ENCODE data around the gene SLC50A1. TPM values are rescaled to one million over a fixed set of nuclear protein-coding genes. Genes with fewer than 3 reads are reported as not detected.
"Not testable (repeated sequence)": the region's sequence is repeated elsewhere in the genome, so short reads cannot be mapped to it uniquely, and the experiment has no call there.

The SLC50A1 gene
- polyA plus RNA-seq, 3 donors = 52.9 to 57.0 (median 55.8) TPM

DNA sequence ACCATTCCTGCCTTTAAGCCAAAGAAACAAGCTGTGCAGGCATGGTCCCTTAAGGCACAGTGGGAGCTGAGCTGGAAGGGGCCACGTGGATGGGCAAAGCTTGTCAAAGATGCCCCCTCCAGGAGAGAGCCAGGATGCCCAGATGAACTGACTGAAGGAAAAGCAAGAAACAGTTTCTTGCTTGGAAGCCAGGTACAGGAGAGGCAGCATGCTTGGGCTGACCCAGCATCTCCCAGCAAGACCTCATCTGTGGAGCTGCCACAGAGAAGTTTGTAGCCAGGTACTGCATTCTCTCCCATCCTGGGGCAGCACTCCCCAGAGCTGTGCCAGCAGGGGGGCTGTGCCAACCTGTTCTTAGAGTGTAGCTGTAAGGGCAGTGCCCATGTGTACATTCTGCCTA lies 1.3 kb upstream of the SLC50A1 start:
- no peak for DNase-seq (ENCODE audit: low read depth in 3 of 3, low spot score in 2 of 3)

DNA sequence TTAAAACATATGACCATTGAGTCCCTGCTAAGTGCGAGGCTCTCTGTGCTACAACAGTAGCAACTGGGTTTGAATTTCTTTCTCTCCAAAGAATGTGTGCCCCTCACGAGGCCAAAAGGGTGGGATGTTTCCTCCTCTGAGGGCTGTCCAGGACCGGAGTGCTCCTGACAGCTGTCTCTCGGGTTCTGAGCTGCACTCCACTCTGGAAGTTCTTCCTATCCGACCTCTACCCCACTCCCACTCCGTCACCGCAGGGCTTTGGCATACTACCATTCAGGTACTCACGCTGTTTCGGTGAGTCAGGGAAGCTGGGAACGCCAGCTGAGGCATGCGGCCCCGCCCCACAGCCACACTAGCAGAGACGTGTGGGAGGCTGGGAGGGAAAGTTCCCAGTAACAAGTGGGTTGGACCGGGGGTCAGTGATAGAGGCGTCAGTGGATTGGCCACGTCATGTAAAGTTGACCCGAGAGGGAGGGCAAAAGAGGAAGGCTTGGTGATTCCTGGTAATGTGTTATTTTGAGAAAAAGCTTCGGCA lies 705 bp upstream of the SLC50A1 start:
- no peak for DNase-seq (ENCODE audit: low read depth in 3 of 3, low spot score in 2 of 3)

DNA sequence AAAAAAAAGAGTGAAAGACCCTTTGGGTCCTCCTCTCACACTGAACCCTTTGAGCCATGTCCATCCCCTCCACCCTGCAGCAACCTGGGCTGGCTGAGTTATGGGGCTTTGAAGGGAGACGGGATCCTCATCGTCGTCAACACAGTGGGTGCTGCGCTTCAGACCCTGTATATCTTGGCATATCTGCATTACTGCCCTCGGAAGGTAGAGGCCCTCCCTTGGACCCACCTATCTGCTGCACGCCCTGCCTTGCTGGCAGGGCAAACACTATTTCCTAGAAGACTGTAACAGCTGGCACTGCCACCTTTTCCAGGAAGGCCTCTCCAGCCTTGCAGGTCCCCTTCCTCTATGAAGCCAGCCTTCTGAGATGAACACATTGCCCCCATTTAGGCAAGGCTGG lies 1.1 kb downstream of the SLC50A1 start:
- DNase-seq (ENCODE audit: low read depth in 3 of 3, low spot score in 2 of 3) = no peak

DNA sequence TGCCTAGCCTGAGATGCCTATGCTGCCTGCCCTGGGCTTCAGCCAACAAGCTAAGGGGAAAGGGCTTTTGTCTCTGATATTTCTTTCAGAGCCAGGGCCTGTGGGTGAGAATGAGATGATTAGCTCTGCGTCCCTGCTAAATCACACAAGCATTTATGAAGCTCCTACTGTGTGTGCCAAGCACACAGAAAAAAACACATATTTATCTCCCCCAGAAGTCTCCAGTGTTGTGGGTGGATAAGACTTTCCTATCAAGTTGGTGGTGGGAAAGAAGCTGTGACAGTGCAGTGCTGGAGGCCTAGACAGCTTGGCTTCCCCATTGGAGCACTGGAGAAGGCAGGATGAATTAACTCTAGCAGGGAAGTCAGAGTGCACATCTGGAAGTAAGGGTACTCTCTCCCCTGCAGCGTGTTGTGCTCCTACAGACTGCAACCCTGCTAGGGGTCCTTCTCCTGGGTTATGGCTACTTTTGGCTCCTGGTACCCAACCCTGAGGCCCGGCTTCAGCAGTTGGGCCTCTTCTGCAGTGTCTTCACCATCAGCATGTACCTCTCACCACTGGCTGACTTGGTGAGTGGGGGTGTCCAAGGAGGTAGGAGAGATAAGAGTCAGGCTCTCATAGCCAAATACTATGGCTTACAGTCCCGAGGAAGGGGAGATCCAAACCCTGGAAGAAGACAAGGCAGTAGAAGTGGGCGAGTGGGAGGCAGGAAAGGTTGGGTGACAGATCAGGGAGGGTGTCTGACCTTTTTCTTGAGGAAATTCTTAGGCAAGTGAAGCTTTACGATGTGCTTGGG lies 1.7 kb downstream of the SLC50A1 start:
- DNase-seq (ENCODE audit: low read depth in 3 of 3, low spot score in 2 of 3) = no peak

DNA sequence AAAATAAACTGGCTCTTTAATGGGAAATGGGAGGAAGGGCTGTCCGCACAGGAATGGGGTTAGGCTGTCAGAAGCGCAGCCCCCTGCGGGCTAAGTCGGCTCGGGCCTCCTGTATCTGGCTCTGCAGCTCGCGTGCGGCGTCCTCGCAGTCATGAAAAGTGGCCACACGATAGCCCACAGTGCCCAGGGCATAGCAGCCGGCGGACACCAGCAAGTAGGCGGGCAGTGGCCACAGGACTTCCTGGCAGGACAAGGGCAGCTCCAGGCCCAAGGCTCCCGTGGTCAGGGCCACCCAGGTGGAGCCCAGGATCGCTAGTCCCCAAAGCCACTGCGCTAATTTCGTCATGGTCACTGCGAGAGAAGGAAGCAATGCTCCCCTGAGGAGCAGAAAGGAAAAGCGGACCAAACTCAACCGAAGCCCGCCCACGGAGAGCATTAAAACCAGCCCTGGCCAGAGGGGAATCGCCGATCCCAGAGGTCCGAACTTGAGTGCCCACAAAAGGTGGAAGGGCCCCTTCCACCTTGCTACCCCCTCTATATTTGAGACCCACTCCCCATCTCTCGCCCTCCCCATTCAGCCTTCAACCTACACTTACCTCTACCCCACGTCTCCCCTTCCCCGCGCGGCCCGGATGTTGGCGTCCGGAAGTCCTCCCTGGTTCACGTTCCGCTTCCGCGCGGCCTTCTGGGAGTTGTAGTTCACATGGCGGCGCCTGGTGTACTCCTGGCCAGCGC lies 4.4 kb downstream of the SLC50A1 start, which contains the start of gene DPM3:
DPM3 (minus strand) TSS at position 637 of the 735 bp plus-strand sequence; CDS start at position 346, 291 bp downstream.
- peak in 1 of 3 donors; percentile 66 for DNase-seq (ENCODE audit: low read depth in 3 of 3, low spot score in 2 of 3)

DNA sequence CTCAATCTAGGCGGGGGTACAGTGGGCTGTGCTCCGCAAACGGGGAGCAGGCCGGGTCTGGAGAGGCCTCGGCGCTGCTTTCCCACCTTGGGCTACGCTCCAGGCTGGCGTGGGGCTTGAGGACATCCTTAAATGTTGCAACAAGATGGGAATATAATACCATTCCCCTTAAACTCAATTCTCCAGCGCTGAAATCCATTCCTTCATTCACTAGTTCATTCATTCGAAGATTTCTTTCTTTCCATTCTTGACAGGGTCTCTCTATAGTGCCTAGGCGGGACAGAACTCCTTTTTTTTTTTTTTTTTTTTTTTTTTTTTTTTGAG lies 4.9 kb downstream of the SLC50A1 start:
- no peak for DNase-seq (ENCODE audit: low read depth in 3 of 3, low spot score in 2 of 3)

DNA sequence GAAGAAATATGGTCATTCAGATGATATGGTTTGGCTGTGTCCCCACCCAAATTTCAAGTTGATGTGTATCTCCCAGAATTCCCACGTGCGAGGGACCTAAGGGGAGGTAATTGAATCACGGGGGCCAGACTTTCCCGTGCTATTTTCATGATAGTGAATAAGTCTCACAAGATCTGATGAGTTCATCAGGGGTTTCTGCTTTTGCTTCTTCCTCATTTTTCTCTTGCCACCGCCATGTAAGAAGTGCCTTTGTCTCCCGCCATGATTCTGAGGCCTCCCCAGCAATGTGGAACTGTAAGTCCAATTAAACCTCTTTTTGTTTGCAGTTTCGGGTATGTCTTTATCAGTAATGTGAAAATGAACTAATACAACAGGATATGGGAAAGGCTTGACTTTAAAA lies 6.1 kb downstream of the SLC50A1 start:
- DNase-seq (ENCODE audit: low read depth in 3 of 3, low spot score in 2 of 3) = no peak

DNA sequence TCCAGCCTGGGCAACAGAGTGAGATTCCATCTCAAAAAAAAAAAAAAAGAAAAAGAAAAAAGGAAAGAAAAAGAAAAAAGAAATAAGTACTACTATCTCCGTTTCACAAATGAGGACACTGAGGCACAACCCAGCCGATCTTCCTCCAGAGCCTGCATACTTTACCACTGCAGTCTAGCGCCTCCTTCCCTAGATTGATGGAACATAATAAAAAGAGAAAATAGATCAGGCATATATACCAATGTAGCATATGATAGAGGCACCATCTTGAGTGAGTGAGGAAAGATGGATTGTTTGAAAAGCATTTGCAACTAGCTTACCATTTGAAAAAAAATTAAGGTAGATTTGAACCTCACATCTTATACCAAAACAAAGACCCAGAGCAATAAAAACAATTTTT lies 9.8 kb downstream of the SLC50A1 start:
- no peak for DNase-seq (ENCODE audit: low read depth in 3 of 3, low spot score in 2 of 3)

DNA sequence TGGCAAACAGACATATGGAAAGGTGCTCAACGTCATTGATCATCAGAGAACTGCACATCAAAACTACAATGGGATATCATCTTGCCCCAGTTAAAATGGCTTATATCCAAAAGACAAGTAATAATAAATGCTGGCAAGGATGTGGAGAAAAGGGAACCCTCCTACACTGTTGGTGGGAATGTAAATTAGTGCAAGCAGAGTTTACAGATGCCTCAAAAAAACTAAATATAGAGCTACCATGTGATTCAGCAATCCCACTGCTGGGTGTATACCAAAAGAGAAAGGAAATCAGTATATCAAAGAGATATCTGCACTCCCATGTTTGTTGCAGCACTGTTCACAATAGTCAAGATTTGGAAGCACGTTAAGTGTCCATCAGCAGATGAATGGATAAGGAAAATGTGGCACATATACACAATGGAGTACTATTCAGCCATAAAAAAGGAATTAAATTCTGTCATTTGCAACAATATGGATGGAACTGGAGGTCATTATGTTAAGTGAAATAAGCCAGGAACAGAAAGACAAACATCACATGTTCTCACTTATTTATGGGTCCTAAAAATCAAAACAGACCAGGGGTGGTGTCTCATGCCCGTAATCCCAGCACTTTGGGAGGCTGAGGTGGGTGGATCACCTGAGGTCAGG lies 20.5 kb downstream of the SLC50A1 start:
- not testable (repeated sequence) for DNase-seq (ENCODE audit: low read depth in 3 of 3, low spot score in 2 of 3)

DNA sequence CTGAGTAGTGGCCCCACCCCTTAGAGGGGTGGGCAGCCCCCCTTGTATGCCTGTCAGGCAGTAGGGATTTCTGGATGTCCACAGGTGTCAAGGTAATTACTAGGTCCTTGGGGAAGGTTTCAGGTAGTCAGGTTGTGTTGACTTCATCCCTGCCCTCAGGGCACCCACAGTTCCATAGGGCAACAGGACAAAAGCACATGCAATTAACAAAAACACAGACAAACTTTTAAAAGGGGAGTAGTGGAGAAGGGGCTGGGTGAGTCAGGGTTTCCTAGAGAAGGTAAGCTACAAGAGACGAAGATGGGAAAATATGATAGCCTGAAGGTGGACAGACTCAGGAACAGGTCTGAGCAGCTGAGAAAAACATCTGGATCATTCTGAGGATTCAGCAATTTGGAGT lies 23.3 kb downstream of the SLC50A1 start:
- no peak for DNase-seq (ENCODE audit: low read depth in 3 of 3, low spot score in 2 of 3)

DNA sequence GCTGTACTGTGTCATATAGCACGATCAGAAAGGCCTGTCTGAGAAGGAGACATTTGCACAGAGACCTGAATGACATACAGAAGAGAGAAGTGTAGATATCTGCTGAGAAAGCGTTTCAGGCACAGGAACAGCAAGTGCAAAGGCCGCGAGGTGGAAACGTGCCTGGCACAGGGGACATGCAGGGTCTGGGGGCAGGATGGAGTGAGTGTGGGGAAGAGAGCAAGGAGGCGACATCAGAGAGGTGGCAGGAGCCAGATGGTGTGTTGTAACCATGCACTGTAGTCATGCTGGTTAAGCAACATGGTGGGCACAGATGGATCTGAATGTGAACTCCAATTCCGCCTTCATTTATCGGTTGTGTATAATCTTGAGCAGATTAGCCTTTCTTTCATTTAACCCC lies 24.5 kb downstream of the SLC50A1 start:
- DNase-seq (ENCODE audit: low read depth in 3 of 3, low spot score in 2 of 3) = no peak

DNA sequence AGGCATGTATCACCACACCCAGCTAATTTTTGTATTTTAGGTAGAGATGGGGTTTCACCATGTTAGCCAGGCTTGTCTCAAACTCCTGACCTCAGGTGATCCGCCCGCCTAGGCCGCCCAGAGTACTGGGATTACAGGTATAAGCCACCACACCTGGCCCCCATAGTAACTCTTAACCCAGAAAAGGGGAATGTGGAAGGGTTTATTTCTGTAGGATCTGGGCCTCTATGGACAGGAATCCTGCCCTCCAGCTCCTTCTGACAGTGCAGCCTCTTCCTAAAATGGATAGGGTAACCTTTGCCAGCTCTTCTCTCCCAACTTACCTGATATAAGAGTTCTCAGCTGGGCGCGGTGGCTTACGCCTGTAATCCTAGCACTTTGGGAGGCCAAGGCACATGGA lies 27.0 kb downstream of the SLC50A1 start:
- not testable (repeated sequence) for DNase-seq (ENCODE audit: low read depth in 3 of 3, low spot score in 2 of 3)

DNA sequence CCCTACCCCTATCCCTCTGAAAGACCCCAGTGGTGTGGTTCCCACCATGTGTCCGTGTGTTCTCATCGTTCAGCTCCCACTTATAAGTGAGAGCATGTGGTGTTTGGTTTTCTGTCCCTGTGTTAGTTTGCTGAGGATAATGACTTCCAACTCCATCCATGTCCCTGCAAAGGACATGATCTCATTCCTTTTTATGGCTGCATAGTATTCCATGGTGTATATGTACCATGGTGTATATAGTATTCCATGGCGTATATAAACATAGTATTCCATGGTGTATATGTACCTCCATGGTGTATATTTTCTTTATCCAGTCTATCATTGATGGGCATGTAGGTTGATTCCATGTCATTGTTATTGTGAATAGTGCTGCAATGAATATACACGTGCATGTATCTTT lies 28.1 kb downstream of the SLC50A1 start:
- DNase-seq (ENCODE audit: low read depth in 3 of 3, low spot score in 2 of 3) = not testable (repeated sequence)

DNA sequence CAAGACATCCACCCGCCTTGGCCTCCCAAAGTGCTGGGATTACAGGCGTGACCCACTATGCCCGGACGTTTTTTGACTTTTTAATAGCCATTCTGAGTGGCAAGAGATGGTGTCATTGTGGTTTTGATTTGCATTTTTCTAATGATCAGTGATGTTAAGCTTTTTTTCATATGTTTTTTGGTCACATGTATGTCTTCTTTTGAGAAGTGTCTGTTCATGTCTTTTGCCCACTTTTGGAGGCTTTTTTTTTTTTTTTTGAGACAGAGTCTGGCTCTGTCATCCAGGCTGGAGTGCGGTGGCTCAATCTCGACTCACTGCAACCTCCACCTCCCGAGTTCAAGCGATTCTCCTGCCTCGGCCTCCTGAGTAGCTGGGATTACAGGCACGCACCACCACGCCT lies 29.0 kb downstream of the SLC50A1 start:
- DNase-seq (ENCODE audit: low read depth in 3 of 3, low spot score in 2 of 3) = not testable (repeated sequence)

DNA sequence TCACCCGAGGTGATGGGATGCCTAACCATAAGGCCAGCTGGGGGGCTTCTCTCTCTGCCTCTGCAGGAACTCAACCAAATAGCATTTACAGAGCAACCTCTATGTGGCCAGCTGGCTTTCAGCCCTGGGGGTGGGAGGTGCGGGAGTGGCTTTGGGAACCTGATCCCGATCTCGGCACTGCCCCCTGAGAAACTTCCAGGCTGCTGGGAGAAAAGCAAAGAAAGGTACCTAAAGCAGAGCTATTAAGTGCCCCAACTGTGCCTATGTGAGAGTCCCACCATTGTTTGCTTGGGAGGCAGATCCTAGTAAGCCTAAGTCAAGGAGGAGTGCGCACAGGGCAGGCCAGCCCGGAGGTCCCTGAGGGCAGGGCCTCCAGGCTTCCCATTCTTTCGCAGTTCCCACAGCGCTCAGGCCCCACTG lies 30.4 kb downstream of the SLC50A1 start:
- DNase-seq (ENCODE audit: low read depth in 3 of 3, low spot score in 2 of 3) = no peak

DNA sequence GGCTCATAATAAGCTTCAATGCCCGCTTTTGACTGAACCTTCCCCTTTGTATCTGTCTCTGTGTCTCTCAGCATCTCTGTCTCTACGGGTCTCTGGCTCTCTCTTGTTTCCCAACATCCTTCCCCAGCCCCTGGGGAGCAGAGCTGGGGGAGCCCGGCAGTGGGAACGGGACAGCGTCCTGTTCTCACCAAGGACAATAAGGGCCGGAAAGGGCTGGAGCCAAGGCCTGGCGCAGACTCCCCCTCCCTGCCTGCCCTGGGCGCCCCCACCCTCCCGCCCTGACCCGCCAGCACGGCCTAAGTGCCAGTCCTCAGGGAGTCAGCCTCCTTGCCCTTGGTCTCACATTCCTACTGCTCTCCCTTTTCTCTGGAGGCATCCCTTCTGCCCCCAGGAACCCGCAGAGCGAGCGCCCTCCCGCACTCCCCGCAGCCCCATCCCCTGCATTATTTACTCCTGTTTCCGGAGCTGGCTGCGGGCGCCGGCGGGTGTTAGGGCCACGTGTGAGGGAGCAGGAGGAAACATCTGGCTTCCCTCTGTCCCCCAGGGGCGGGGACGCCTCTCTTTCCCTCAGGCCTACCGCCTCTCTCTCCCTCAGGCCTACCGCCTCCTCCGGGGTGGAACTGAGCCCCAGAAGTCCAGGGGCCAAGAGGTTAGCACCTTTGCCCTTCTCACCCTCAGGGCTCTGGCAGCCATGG lies 31.0 kb downstream of the SLC50A1 start:
- DNase-seq (ENCODE audit: low read depth in 3 of 3, low spot score in 2 of 3) = no peak

DNA sequence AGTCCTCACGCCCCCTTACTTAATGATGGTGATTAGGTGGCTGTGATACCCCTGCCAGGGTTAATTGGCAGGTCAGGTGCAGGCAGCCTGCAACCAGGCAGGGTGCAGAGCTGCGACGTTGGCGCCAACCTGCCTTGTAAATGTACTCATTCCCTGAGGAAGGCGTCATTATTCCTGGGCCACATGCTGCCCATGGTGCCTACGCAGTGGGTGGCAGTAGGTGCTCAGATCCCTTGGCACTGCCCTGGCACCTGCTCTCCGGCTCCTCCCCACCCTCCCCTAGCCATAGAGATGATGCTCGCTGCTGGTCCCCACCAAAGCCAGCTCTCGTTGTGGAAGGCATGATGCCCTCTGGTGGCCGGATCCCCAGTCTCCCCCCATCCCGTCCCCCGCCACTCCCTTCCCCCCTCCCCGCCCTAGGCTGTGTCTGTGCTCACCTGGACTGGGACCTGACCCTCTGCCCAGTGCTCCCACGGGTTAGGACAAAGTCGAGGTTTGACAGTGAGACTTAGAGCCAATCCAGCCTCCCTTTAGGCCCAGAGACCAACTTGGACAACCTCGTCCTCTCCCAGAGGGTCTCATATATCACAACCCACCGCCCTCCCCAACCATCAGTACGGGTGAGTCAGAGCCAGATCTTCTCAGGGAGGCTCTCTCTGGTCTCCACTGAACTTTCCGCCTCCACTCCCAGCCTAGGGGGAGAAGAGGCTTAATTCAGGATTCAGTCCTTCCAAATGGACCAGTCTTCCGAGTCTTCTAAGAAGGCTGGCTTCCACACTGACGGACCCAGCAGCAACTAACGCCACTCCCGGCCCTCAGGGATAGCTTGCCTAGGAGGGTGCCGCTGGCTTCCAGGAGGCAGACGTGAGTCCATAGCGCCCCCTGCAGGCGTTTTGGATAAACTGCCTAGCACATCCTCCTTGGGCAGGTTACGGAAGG lies 31.8 kb downstream of the SLC50A1 start:
- DNase-seq (ENCODE audit: low read depth in 3 of 3, low spot score in 2 of 3) = no peak

DNA sequence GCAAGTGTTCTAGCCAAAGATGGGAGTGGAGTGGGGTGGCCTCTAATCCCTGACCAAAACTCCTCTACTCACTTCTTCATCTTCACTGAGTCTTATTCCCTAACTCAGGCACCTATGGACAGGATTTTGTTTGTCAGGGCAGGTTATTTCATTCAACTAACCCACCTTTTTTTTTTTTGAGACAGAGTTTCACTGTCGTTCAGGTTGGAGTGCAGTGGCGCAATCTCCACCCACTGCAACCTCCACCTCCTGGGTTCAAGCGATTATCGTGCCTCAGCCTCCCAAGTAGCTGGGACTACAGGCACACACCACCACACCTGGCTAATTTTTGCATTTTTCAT lies 32.4 kb downstream of the SLC50A1 start:
- DNase-seq (ENCODE audit: low read depth in 3 of 3, low spot score in 2 of 3) = not testable (repeated sequence)

DNA sequence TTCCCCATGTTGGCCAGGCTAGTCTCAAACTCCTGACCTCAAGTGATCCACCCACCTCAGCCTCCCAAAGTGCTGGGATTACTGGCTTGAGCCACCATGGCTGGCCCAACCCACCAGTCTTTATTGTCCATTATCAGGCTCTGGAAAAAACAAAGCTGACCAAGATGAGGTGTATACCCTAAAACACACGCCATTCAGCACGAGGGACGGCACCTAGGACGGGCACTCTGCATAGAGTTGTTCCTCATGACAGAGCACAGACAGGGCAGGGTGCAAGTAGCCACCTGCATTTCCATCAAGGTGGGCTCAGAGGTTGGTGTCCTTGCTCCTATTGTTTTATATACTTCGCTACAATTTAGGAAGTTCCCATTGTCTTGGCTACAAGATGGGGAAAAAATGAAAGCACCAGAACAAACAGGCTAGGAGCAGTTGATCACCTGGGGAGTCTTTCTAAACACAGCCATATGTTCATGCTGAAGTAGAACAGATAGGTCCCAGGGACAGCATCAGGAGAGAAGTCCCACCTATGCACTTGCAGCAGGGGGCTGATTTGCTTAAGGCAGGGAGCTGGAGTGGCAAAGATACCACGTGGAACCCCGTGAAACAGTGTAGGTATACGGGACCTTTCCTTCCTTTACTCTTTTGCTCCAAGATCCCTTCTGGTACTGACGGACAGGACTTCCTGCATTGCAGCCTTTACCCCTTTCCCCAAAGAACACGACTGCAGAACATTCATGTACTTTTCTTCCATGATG lies 33.0 kb downstream of the SLC50A1 start:
- no peak for DNase-seq (ENCODE audit: low read depth in 3 of 3, low spot score in 2 of 3)
